Loucy (cell line): ENCODE measurements around the gene PHOX2B.

Experiments used
- CTCF ChIP-seq: fragments of 200-600 bp; sonication (generic); conservative IDR thresholded peaks from 2 replicates; pipeline ENCODE4 v1.5.1; 2014; ENCODE audit warnings: mild to moderate bottlenecking, antibody characterized with exemption, low read length
- EZH2phosphoT487 ChIP-seq: fragments of 200-600 bp; IDR thresholded peaks from 2 replicates; pipeline ENCODE4 v1.6.1; 2018; ENCODE audit warnings: antibody characterized with exemption, mild to moderate bottlenecking, moderate library complexity, borderline replicate concordance

- TF ChIP-seq CTCF: no peak
- no peak for TF ChIP-seq EZH2phosphoT487
These were observed 29.1 kb downstream of the PHOX2B start for GRCh38 chr4:41719417-41719816.
